Lung (tissue), 12 donors: ENCODE measurements around the gene TMEM121. TPM values are rescaled to one million over a fixed set of nuclear protein-coding genes. Genes with fewer than 3 reads are reported as not detected.

Experiments
- ATAC-seq: fragments of 200-7000 bp; cut with Tn5 transposase; one replicate; pipeline ENCODE4 v1.9.1; 2020; ENCODE audit warnings: moderate number of reproducible peaks; ENCODE audit not compliant: insufficient read depth, low FRiP score
- DNase-seq, 3 donors: peaks; one replicate each; pipeline ENCODE4 v3.0.0-alpha.2; 2013 to 2017
- H3K27ac ChIP-seq, 2 donors: one replicate each; pipeline ENCODE4 v1.5.1; 2013; ENCODE audit warnings: mild to moderate bottlenecking in 2 of 2, moderate library complexity in 2 of 2, control low read depth in 1 of 2, inconsistent platforms in 1 of 2, low read depth in 1 of 2, low read length in 1 of 2
- H3K27me3 ChIP-seq, 3 donors: one replicate each; pipeline ENCODE4 v1.5.1; 2013; ENCODE audit warnings: low read length in 2 of 3; ENCODE audit not compliant: control insufficient read depth in 3 of 3, insufficient read depth in 3 of 3
- H3K36me3 ChIP-seq, 4 donors: one replicate each; pipeline ENCODE4 v1.5.1; 2013; ENCODE audit warnings: low read length in 4 of 4, mild to moderate bottlenecking in 1 of 4, moderate library complexity in 1 of 4; ENCODE audit not compliant: control insufficient read depth in 4 of 4, insufficient read depth in 4 of 4
- H3K4me1 ChIP-seq, 5 donors: one replicate each; pipeline ENCODE4 v1.5.1; 2013; ENCODE audit warnings: low read length in 5 of 5, mild to moderate bottlenecking in 2 of 5, moderate library complexity in 1 of 5; ENCODE audit not compliant: control insufficient read depth in 5 of 5, insufficient read depth in 5 of 5
- H3K4me3 ChIP-seq: one replicate; pipeline ENCODE4 v1.5.1; 2013; ENCODE audit warnings: mild to moderate bottlenecking, control low read depth, moderate library complexity
- H3K9ac ChIP-seq, 2 donors: one replicate each; pipeline ENCODE4 v1.5.1; 2013; ENCODE audit warnings: low read length in 2 of 2, control low read depth in 1 of 2; ENCODE audit not compliant: insufficient read depth in 1 of 2
- H3K9me3 ChIP-seq, 4 donors: one replicate each; pipeline ENCODE4 v1.5.1; 2013; ENCODE audit warnings: low read length in 3 of 4, mild to moderate bottlenecking in 1 of 4, moderate library complexity in 1 of 4; ENCODE audit not compliant: control insufficient read depth in 4 of 4, insufficient read depth in 3 of 4
- WGBS, 2 donors: extraction: QIAGEN DNeasy Blood & Tissue Kit; methylation state at CpG; one replicate each; pipeline ENCODE4 v1.1.7; 2013; 5-methylcytosine and 5-hydroxymethylcytosine counted together
- polyA plus RNA-seq, 2 donors: library from polyadenylated mRNA; stranded (reverse); fragments of 200-250 nt; gene quantifications; one replicate each; pipeline ENCODE4 v1.2.1, GENCODE V29; 2013
- total RNA-seq, 2 donors: library from RNA; depleted of rRNA in 1 of 2; stranded (reverse); fragments of >200 nt in 1 of 2; gene quantifications; one replicate each; pipeline ENCODE4 v1.2.1, GENCODE V29; 2014 to 2021
- TF ChIP-seq, protein P1 (sequence below): IDR thresholded peaks from 2 replicates; pipeline ENCODE4 v1.5.1; 2012; ENCODE audit warnings: mild to moderate bottlenecking; ENCODE audit errors: control extremely low read depth, extremely low read depth
- donor health status: control.
- donor health status: control.
- donor health status: Bipolar disorder and iron deficiency.
- donor health status: healthy.
- donor health status: DM: yes; HTN: yes; CAD: no.

The TMEM121 gene
- total and polyA plus RNA-seq, 4 donors = 1.1 to 5.4 (median 2.8) TPM

GRCh38 chr14:105480807-105481801, 45.3 kb upstream of the TMEM121 start:
- peak; percentile 93 to 95 (median 95) for DNase-seq
- peak overlapping the region; percentile 68 to 83 for H3K9ac ChIP-seq
- H3K4me3 ChIP-seq = no peak overlapping the region
- peaks cover 0 to 2% (median 0%) of the 10 kb centered on the region in 3 donors for H3K27me3 ChIP-seq
- 0 to 1% methylated on average over 34 to 35 of the region's 35 CpGs for WGBS, 2 donors
- TF ChIP-seq, protein P1, sequence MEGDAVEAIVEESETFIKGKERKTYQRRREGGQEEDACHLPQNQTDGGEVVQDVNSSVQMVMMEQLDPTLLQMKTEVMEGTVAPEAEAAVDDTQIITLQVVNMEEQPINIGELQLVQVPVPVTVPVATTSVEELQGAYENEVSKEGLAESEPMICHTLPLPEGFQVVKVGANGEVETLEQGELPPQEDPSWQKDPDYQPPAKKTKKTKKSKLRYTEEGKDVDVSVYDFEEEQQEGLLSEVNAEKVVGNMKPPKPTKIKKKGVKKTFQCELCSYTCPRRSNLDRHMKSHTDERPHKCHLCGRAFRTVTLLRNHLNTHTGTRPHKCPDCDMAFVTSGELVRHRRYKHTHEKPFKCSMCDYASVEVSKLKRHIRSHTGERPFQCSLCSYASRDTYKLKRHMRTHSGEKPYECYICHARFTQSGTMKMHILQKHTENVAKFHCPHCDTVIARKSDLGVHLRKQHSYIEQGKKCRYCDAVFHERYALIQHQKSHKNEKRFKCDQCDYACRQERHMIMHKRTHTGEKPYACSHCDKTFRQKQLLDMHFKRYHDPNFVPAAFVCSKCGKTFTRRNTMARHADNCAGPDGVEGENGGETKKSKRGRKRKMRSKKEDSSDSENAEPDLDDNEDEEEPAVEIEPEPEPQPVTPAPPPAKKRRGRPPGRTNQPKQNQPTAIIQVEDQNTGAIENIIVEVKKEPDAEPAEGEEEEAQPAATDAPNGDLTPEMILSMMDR = peak; percentile 97
- no peaks in the 10 kb centered on the region for H3K9me3 ChIP-seq
- ATAC-seq = peak; percentile 82
- H3K4me1 ChIP-seq = peaks cover 6 to 47% (median 31%) of the 10 kb centered on the region in 5 donors
- peaks cover 0 to 8% (median 0%) of the 10 kb centered on the region in 4 donors for H3K36me3 ChIP-seq
- peak overlapping the region; percentile 93 to 95 for H3K27ac ChIP-seq

- H3K9me3 ChIP-seq = no peaks in the 10 kb centered on the region
- WGBS, 2 donors = 2 to 3% methylated on average over 18 of the region's 18 CpGs
- peaks cover 4 to 41% (median 35%) of the 10 kb centered on the region in 5 donors for H3K4me1 ChIP-seq
- ATAC-seq (peak; percentile 46), DNase-seq (peak; percentile 98)
- H3K27me3 ChIP-seq = peaks cover 0 to 10% (median 0%) of the 10 kb centered on the region in 3 donors
- H3K4me3 ChIP-seq = no peak overlapping the region
- H3K9ac ChIP-seq = peak overlapping the region; percentile 59 to 81
- TF ChIP-seq, protein P1 = no peak
- H3K36me3 ChIP-seq = peaks cover 0 to 8% (median 0%) of the 10 kb centered on the region in 4 donors
- peak overlapping the region; percentile 86 to 95 for H3K27ac ChIP-seq
These were observed 44.4 kb upstream of the TMEM121 start for GRCh38 chr14:105481886-105482457.

GRCh38 chr14:105482486-105483110, 43.8 kb upstream of the TMEM121 start:
- H3K27me3 ChIP-seq = peaks cover 0 to 10% (median 0%) of the 10 kb centered on the region in 3 donors
- no peaks in the 10 kb centered on the region for H3K9me3 ChIP-seq
- peak overlapping the region; percentile 59 to 81 for H3K9ac ChIP-seq
- H3K27ac ChIP-seq = peak overlapping the region; percentile 86 to 95
- no peak overlapping the region for H3K4me3 ChIP-seq
- DNase-seq (peak in 1 of 3 donors; percentile 15), ATAC-seq (no peak)
- 73 to 82% methylated on average over 18 of the region's 18 CpGs for WGBS, 2 donors
- H3K36me3 ChIP-seq = peaks cover 0 to 8% (median 0%) of the 10 kb centered on the region in 4 donors
- H3K4me1 ChIP-seq = peaks cover 4 to 42% (median 34%) of the 10 kb centered on the region in 5 donors
- TF ChIP-seq, protein P1 = no peak
